GM23338 (cell line): ENCODE data around the gene WDR31. TPM values are rescaled to one million over a fixed set of nuclear protein-coding genes. Genes with fewer than 3 reads are reported as not detected.

ENCODE experiments used
- ATAC-seq: fragments of 200-7000 bp; cut with Tn5 transposase; 3 replicates; pipeline ENCODE4 v1.9.1; 2020
- DNase-seq: peaks from one replicate; pipeline ENCODE4 v3.0.0-alpha.2; 2015; ENCODE audit warnings: low spot score
- H2AFZ ChIP-seq: fragments of 200-600 bp; sonication (generic); 2 replicates; pipeline ENCODE4 v1.8.0; 2016; ENCODE audit warnings: antibody characterized with exemption, mild to moderate bottlenecking, moderate library complexity
- H3F3A ChIP-seq: fragments of 200-600 bp; sonication (generic); replicated peaks from 2 replicates; pipeline ENCODE4 v1.8.0; 2017; ENCODE audit warnings: antibody characterized with exemption, mixed run types, low read depth
- H3K27ac ChIP-seq: fragments of 200-600 bp; sonication (generic); 2 replicates; pipeline ENCODE4 v1.6.1; 2016; ENCODE audit warnings: low read depth
- H3K27me3 ChIP-seq: fragments of 200-600 bp; sonication (generic); 2 replicates; pipeline ENCODE4 v1.8.0; 2016; ENCODE audit warnings: mild to moderate bottlenecking, mixed run types, moderate library complexity; ENCODE audit not compliant: insufficient read depth
- H3K36me3 ChIP-seq: fragments of 200-600 bp; sonication (generic); 2 replicates; pipeline ENCODE4 v1.8.0; 2016; ENCODE audit warnings: mild to moderate bottlenecking; ENCODE audit not compliant: insufficient read depth
- H3K4me1 ChIP-seq: fragments of 200-600 bp; sonication (generic); 2 replicates; pipeline ENCODE4 v1.8.0; 2016; ENCODE audit warnings: mild to moderate bottlenecking, moderate library complexity; ENCODE audit not compliant: insufficient read depth
- H3K4me2 ChIP-seq: fragments of 200-600 bp; sonication (generic); 2 replicates; pipeline ENCODE4 v1.7.1; 2017; ENCODE audit warnings: mixed run types
- H3K4me3 ChIP-seq: fragments of 200-600 bp; sonication (generic); 2 replicates; pipeline ENCODE4 v1.6.1; 2016; ENCODE audit warnings: mixed run types
- H3K79me2 ChIP-seq: fragments of 200-600 bp; sonication (generic); replicated peaks from 2 replicates; pipeline ENCODE4 v1.8.0; 2017; ENCODE audit warnings: mild to moderate bottlenecking; ENCODE audit not compliant: insufficient read depth
- H3K9me2 ChIP-seq: fragments of 200-600 bp; sonication (generic); 2 replicates; pipeline ENCODE4 v1.8.0; 2017; ENCODE audit not compliant: insufficient read depth
- H4K20me1 ChIP-seq: fragments of 200-600 bp; sonication (generic); replicated peaks from 2 replicates; pipeline ENCODE4 v1.8.0; 2017; ENCODE audit warnings: mild to moderate bottlenecking; ENCODE audit not compliant: insufficient read depth
- H3K27ac Mint-ChIP-seq: 2 replicates; pipeline ENCODE4 v1.8.0; 2020; ENCODE audit warnings: inconsistent platforms, mild to moderate bottlenecking, moderate library complexity, mixed read lengths
- H3K27me3 Mint-ChIP-seq: 3 replicates; pipeline ENCODE4 v1.8.0; 2022; ENCODE audit warnings: low read depth, mild to moderate bottlenecking, moderate library complexity, mixed read lengths, inconsistent platforms; ENCODE audit not compliant: insufficient read depth, poor library complexity
- H3K36me3 Mint-ChIP-seq: 3 replicates; pipeline ENCODE4 v1.8.0; 2021; ENCODE audit warnings: low read depth, mild to moderate bottlenecking, inconsistent platforms, moderate library complexity, mixed read lengths
- H3K4me1 Mint-ChIP-seq: 3 replicates; pipeline ENCODE4 v1.8.0; 2020; ENCODE audit warnings: mild to moderate bottlenecking, inconsistent platforms, mixed read lengths
- H3K4me3 Mint-ChIP-seq: 3 replicates; pipeline ENCODE4 v1.8.0; 2021; ENCODE audit warnings: moderate library complexity, mild to moderate bottlenecking, inconsistent platforms, mixed read lengths
- H3K9me3 Mint-ChIP-seq: 3 replicates; pipeline ENCODE4 v1.8.0; 2020; ENCODE audit warnings: moderate library complexity, mild to moderate bottlenecking, inconsistent platforms, mixed read lengths
- CREB1 ChIP-seq: fragments of 250-450 bp; sonication (Bioruptor Pico); IDR thresholded peaks from 2 replicates; pipeline ENCODE4 v1.5.0; 2020; ENCODE audit warnings: low read depth, mild to moderate bottlenecking, moderate library complexity
- EZH2 ChIP-seq: fragments of 200-600 bp; sonication (generic); IDR thresholded peaks from one replicate; pipeline ENCODE4 v1.8.0; 2017; ENCODE audit warnings: antibody characterized with exemption, mild to moderate bottlenecking, low read depth; ENCODE audit not compliant: unreplicated experiment
- EZH2phosphoT487 ChIP-seq: fragments of 200-600 bp; sonication (generic); IDR thresholded peaks from one replicate; pipeline ENCODE4 v1.8.1; 2018; ENCODE audit warnings: antibody characterized with exemption; ENCODE audit not compliant: unreplicated experiment
- JUNB ChIP-seq: IDR thresholded peaks from one replicate; pipeline ENCODE4 v1.6.1; 2016; ENCODE audit warnings: antibody characterized with exemption; ENCODE audit not compliant: unreplicated experiment
- NANOG ChIP-seq: IDR thresholded peaks from 2 replicates; pipeline ENCODE4 v1.6.1; 2016; ENCODE audit warnings: antibody characterized with exemption, borderline replicate concordance
- POLR2AphosphoS5 ChIP-seq: IDR thresholded peaks from 2 replicates; pipeline ENCODE4 v1.6.1; 2016; ENCODE audit warnings: antibody characterized with exemption, low read depth
- ZNF114 ChIP-seq: fragments of 250-450 bp; sonication (Bioruptor Pico); IDR thresholded peaks from 2 replicates; pipeline ENCODE4 v1.5.0; 2020; ENCODE audit warnings: mild to moderate bottlenecking, moderate library complexity
- ZNF331 ChIP-seq: fragments of 250-450 bp; sonication (Bioruptor Pico); IDR thresholded peaks from 2 replicates; pipeline ENCODE4 v1.5.0; 2020; ENCODE audit warnings: low read depth, mild to moderate bottlenecking, moderate library complexity
- polyA plus RNA-seq: library from polyadenylated mRNA; unstranded; fragments of >200 nt; fragmentation: Nextera tagmentation; extraction: Ambion mirVana; gene quantifications from 2 replicates; pipeline ENCODE4 v1.2.1, GENCODE V29; 2016
- total RNA-seq: library from RNA; depleted of rRNA; stranded (reverse); fragments of >200 nt; shearing (Covaris generic); gene quantifications from 2 replicates; pipeline ENCODE4 v1.2.3, GENCODE V29; 2014
- TF ChIP-seq, protein P1 (sequence below): IDR thresholded peaks from one replicate; pipeline ENCODE4 v1.6.1; 2018; ENCODE audit warnings: antibody characterized with exemption; ENCODE audit not compliant: unreplicated experiment
- TF ChIP-seq, protein P2 (sequence below): IDR thresholded peaks from 2 replicates; pipeline ENCODE4 v1.6.1; 2016; ENCODE audit warnings: antibody characterized with exemption
- TF ChIP-seq, protein P3 (sequence below): fragments of 250-450 bp; sonication (Bioruptor Pico); IDR thresholded peaks from 2 replicates; pipeline ENCODE4 v1.5.0; 2020; ENCODE audit warnings: mild to moderate bottlenecking, moderate library complexity

WDR31 gene
- total and polyA plus RNA-seq, 2 experiments from 2014 or later, result 0.13 to 0.63 TPM

DNA sequence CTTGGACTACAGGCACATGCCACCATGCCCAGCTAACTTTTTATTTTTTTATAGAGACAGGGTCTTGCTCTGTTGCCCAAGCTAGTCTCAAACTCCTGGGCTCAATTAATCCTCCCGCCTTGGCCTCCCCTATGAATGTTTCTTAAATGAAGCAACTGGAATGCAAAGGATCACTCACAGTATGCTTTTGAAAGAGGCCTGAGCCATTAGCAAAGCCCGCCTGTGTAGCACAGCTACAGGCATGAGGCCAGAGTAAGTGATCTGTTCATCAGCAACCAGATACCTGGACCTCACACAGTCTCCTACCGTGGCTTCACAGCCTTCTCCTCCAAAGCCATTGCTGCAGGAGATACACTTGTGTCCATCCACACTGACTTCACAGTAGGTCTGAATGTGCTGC, 20.0 kb downstream of the WDR31 start (continued):
- TF ChIP-seq, protein P1, sequence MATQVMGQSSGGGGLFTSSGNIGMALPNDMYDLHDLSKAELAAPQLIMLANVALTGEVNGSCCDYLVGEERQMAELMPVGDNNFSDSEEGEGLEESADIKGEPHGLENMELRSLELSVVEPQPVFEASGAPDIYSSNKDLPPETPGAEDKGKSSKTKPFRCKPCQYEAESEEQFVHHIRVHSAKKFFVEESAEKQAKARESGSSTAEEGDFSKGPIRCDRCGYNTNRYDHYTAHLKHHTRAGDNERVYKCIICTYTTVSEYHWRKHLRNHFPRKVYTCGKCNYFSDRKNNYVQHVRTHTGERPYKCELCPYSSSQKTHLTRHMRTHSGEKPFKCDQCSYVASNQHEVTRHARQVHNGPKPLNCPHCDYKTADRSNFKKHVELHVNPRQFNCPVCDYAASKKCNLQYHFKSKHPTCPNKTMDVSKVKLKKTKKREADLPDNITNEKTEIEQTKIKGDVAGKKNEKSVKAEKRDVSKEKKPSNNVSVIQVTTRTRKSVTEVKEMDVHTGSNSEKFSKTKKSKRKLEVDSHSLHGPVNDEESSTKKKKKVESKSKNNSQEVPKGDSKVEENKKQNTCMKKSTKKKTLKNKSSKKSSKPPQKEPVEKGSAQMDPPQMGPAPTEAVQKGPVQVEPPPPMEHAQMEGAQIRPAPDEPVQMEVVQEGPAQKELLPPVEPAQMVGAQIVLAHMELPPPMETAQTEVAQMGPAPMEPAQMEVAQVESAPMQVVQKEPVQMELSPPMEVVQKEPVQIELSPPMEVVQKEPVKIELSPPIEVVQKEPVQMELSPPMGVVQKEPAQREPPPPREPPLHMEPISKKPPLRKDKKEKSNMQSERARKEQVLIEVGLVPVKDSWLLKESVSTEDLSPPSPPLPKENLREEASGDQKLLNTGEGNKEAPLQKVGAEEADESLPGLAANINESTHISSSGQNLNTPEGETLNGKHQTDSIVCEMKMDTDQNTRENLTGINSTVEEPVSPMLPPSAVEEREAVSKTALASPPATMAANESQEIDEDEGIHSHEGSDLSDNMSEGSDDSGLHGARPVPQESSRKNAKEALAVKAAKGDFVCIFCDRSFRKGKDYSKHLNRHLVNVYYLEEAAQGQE, result no peak
- no peak for TF ChIP-seq POLR2AphosphoS5
- TF ChIP-seq NANOG, result no peak
- no peak for TF ChIP-seq EZH2phosphoT487
- TF ChIP-seq, protein P2, sequence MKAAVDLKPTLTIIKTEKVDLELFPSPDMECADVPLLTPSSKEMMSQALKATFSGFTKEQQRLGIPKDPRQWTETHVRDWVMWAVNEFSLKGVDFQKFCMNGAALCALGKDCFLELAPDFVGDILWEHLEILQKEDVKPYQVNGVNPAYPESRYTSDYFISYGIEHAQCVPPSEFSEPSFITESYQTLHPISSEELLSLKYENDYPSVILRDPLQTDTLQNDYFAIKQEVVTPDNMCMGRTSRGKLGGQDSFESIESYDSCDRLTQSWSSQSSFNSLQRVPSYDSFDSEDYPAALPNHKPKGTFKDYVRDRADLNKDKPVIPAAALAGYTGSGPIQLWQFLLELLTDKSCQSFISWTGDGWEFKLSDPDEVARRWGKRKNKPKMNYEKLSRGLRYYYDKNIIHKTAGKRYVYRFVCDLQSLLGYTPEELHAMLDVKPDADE, result no peak
- no peak for TF ChIP-seq EZH2

DNA sequence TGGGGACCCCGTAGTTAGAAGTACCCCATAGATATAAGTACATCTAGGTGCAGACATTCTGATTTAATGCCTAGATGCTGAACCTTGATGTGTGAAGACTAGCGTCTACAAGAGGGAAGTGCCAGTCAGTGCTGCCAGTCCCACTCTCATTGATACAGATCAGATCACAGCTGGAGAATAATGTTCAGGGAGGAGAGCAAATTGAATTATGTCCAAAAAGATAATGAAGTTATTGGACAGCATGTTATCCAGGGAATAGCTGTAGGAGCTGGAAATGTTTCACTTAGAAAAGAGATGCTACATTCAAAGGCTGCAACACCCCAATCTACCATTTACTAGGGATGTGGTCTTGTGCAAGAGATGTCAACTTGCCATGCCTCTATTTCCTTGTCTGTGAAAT, 21.0 kb downstream of the WDR31 start:
- H3K4me1 Mint-ChIP-seq, result no peaks in the 10 kb centered on the region
- Histone ChIP-seq H3K4me1 (no peaks in the 10 kb centered on the region), H2AFZ (no peak overlapping the region), H3K27ac (no peak overlapping the region), H3K36me3 (no peaks in the 10 kb centered on the region), H4K20me1 (no peaks in the 10 kb centered on the region), H3K4me2 (no peak overlapping the region), H3K27me3 (no peaks in the 10 kb centered on the region), H3K79me2 (no peaks in the 10 kb centered on the region), H3F3A (no peaks in the 10 kb centered on the region), H3K9me2 (no peaks in the 10 kb centered on the region), H3K4me3 (no peak overlapping the region)
- H3K4me3 Mint-ChIP-seq, result no peak overlapping the region
- ATAC-seq (no peak), DNase-seq (no peak)
- H3K9me3 Mint-ChIP-seq, result no peaks in the 10 kb centered on the region
- H3K27ac Mint-ChIP-seq, result no peak overlapping the region
- peaks cover 2% of the 10 kb centered on the region for H3K27me3 Mint-ChIP-seq
- H3K36me3 Mint-ChIP-seq, result no peaks in the 10 kb centered on the region
- no peak for TF ChIP-seq EZH2phosphoT487
- TF ChIP-seq JUNB, result no peak
- TF ChIP-seq, protein P1, result no peak
- TF ChIP-seq ZNF114, result no peak
- TF ChIP-seq, protein P3, sequence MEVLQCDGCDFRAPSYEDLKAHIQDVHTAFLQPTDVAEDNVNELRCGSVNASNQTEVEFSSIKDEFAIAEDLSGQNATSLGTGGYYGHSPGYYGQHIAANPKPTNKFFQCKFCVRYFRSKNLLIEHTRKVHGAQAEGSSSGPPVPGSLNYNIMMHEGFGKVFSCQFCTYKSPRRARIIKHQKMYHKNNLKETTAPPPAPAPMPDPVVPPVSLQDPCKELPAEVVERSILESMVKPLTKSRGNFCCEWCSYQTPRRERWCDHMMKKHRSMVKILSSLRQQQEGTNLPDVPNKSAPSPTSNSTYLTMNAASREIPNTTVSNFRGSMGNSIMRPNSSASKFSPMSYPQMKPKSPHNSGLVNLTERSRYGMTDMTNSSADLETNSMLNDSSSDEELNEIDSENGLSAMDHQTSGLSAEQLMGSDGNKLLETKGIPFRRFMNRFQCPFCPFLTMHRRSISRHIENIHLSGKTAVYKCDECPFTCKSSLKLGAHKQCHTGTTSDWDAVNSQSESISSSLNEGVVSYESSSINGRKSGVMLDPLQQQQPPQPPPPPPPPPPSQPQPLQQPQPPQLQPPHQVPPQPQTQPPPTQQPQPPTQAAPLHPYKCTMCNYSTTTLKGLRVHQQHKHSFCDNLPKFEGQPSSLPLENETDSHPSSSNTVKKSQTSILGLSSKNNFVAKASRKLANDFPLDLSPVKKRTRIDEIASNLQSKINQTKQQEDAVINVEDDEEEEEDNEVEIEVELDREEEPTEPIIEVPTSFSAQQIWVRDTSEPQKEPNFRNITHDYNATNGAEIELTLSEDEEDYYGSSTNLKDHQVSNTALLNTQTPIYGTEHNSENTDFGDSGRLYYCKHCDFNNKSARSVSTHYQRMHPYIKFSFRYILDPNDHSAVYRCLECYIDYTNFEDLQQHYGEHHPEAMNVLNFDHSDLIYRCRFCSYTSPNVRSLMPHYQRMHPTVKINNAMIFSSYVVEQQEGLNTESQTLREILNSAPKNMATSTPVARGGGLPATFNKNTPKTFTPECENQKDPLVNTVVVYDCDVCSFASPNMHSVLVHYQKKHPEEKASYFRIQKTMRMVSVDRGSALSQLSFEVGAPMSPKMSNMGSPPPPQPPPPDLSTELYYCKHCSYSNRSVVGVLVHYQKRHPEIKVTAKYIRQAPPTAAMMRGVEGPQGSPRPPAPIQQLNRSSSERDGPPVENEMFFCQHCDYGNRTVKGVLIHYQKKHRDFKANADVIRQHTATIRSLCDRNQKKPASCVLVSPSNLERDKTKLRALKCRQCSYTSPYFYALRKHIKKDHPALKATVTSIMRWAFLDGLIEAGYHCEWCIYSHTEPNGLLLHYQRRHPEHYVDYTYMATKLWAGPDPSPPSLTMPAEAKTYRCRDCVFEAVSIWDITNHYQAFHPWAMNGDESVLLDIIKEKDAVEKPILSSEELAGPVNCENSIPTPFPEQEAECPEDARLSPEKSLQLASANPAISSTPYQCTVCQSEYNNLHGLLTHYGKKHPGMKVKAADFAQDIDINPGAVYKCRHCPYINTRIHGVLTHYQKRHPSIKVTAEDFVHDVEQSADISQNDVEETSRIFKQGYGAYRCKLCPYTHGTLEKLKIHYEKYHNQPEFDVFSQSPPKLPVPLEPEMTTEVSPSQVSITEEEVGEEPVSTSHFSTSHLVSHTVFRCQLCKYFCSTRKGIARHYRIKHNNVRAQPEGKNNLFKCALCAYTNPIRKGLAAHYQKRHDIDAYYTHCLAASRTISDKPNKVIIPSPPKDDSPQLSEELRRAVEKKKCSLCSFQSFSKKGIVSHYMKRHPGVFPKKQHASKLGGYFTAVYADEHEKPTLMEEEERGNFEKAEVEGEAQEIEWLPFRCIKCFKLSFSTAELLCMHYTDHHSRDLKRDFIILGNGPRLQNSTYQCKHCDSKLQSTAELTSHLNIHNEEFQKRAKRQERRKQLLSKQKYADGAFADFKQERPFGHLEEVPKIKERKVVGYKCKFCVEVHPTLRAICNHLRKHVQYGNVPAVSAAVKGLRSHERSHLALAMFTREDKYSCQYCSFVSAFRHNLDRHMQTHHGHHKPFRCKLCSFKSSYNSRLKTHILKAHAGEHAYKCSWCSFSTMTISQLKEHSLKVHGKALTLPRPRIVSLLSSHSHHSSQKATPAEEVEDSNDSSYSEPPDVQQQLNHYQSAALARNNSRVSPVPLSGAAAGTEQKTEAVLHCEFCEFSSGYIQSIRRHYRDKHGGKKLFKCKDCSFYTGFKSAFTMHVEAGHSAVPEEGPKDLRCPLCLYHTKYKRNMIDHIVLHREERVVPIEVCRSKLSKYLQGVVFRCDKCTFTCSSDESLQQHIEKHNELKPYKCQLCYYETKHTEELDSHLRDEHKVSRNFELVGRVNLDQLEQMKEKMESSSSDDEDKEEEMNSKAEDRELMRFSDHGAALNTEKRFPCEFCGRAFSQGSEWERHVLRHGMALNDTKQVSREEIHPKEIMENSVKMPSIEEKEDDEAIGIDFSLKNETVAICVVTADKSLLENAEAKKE (CRISPR knock-in tag), result no peak
- no peak for TF ChIP-seq NANOG
- no peak for TF ChIP-seq CREB1 (CRISPR knock-in tag)
- TF ChIP-seq EZH2, result no peak
- no peak for TF ChIP-seq ZNF331 (CRISPR knock-in tag)
